ENCODE results near the gene OR8H1.

DNA sequence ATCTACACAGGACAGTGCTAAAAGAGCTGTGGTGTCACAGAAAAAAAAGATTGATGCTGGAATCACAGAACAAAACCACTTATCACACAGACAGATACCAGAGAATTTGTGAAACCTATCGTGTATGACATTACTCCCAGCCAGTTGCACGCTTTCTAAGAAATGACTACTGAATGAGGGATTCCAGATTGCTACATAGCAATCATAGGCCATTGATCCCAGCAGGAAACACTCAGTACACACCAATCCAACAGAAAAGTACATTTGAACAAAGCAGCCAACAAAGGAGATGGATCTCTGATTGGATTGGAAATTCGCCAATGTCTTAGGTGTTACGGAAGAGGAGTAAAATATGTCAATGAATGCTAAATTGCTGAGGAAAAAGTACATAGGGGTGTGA lies 4.8 kb upstream of the OR8H1 start:
- TF ChIP-seq POLR2A (IDR thresholded peaks at IDR 0.05) (no peak), CTCF (IDR thresholded peaks at IDR 0.05 in 4 of 5, conservative IDR thresholded peaks at IDR 0.05 in 1 of 5) (no peak)
